H1 (cell line): ENCODE measurements around the gene ZNF746. TPM values are rescaled to one million over a fixed set of nuclear protein-coding genes. Genes with fewer than 3 reads are reported as not detected.

ENCODE experiments used
- CTCF ChIA-PET: fragments of 300-600 bp; sonication (Branson Sonifier 250); formaldehyde crosslinking; loops from one replicate; lab custom pipeline; 2021; ENCODE audit not compliant: partially characterized antibody; lab: Charles Lee
- POLR2A ChIA-PET: fragments of 300-600 bp; sonication (Branson Sonifier 250); formaldehyde crosslinking; loops from one replicate; lab custom pipeline; 2021; ENCODE audit warnings: inconsistent platforms; ENCODE audit not compliant: partially characterized antibody; lab: Charles Lee
- DNase-seq, 2 experiments: peaks; one replicate each; pipeline versions ENCODE4 v3.0.0 to v3.0.0-alpha.2; 2010 to 2022; ENCODE audit warnings: low spot score in 2 of 2, low read depth in 1 of 2, mixed read lengths in 1 of 2
- FAIRE-seq: peaks from 2 replicates; lab custom pipeline; 2011; peaks lifted over from hg19 to GRCh38; lab: Jason Lieb, UNC
- H2AFZ ChIP-seq: 2 replicates; pipeline ENCODE4 v1.8.1; 2012; ENCODE audit warnings: low read length, inconsistent platforms
- H2AK5ac ChIP-seq: 2 replicates; pipeline ENCODE4 v1.6.1; 2013; ENCODE audit warnings: low read depth, low read length
- H2BK120ac ChIP-seq: replicated peaks from 2 replicates; pipeline ENCODE3; 2013; ENCODE audit warnings: low read depth, low read length, inconsistent platforms
- H2BK12ac ChIP-seq: 2 replicates; pipeline ENCODE4 v1.6.1; 2013; ENCODE audit warnings: low read depth, low read length
- H2BK15ac ChIP-seq: 2 replicates; pipeline ENCODE4 v1.6.1; 2013; ENCODE audit warnings: low read length
- H2BK20ac ChIP-seq: 2 replicates; pipeline ENCODE4 v1.6.1; 2013; ENCODE audit warnings: low read length
- H2BK5ac ChIP-seq: 2 replicates; pipeline ENCODE4 v1.6.1; 2013; ENCODE audit warnings: low read depth, low read length
- H3K14ac ChIP-seq: 2 replicates; pipeline ENCODE4 v1.6.1; 2013; ENCODE audit warnings: inconsistent platforms; ENCODE audit not compliant: insufficient read length
- H3K18ac ChIP-seq: 2 replicates; pipeline ENCODE4 v1.6.1; 2013; ENCODE audit warnings: low read length; ENCODE audit errors: extremely low read depth
- H3K23ac ChIP-seq: 2 replicates; pipeline ENCODE4 v1.6.1; 2013; ENCODE audit warnings: inconsistent platforms; ENCODE audit not compliant: insufficient read length
- H3K23me2 ChIP-seq: 2 replicates; pipeline ENCODE4 v1.6.1; 2013; ENCODE audit warnings: low read depth, low read length
- H3K27ac ChIP-seq: 2 replicates; pipeline ENCODE4 v1.6.1; 2011; ENCODE audit warnings: low read depth, low read length, inconsistent platforms
- H3K27me3 ChIP-seq, 4 experiments: replicated peaks in 1 of 4; 1 replicate in 1 of 4; 2 replicates in 3 of 4; pipeline versions ENCODE4 v1.6.1 to v1.8.1; 2011 to 2013; ENCODE audit warnings: low read length in 3 of 4, mild to moderate bottlenecking in 3 of 4, inconsistent platforms in 2 of 4, mixed read lengths in 2 of 4, moderate library complexity in 1 of 4; ENCODE audit not compliant: control insufficient read depth in 3 of 4, insufficient read depth in 3 of 4; ENCODE audit errors: extremely low read depth in 1 of 4
- H3K36me3 ChIP-seq, 4 experiments: 2 replicates each; pipeline versions ENCODE4 v1.6.1 to v1.8.1; 2011 to 2013; ENCODE audit warnings: mild to moderate bottlenecking in 4 of 4, low read length in 3 of 4, moderate library complexity in 2 of 4, control low read depth in 1 of 4, inconsistent platforms in 1 of 4; ENCODE audit not compliant: insufficient read depth in 4 of 4, control insufficient read depth in 2 of 4
- H3K4ac ChIP-seq: replicated peaks from 2 replicates; pipeline ENCODE3; 2013; ENCODE audit warnings: low read length, low read depth, mixed read lengths, inconsistent platforms; ENCODE audit not compliant: insufficient read length
- H3K4me1 ChIP-seq, 4 experiments: replicated peaks in 1 of 4; 1 replicate in 1 of 4; 2 replicates in 3 of 4; pipeline versions ENCODE4 v1.6.1 to v1.8.1; 2011 to 2013; ENCODE audit warnings: low read length in 3 of 4, inconsistent platforms in 2 of 4, mixed read lengths in 1 of 4; ENCODE audit not compliant: insufficient read depth in 4 of 4, control insufficient read depth in 3 of 4
- H3K4me2 ChIP-seq, 2 experiments: 2 replicates each; pipeline versions ENCODE4 v1.6.1 to v1.8.1; 2011 to 2013; ENCODE audit warnings: low read depth in 2 of 2, low read length in 2 of 2, control low read depth in 1 of 2, inconsistent platforms in 1 of 2, mild to moderate bottlenecking in 1 of 2; ENCODE audit not compliant: insufficient read depth in 1 of 2
- H3K4me3 ChIP-seq, 4 experiments: fragments of 200-600, 300-600 bp in 1 of 4; sonication (generic), shearing (Covaris generic), sonication (Bioruptor Twin) in 1 of 4; 2 replicates each; pipeline versions ENCODE4 v1.5.1 to v1.8.1; 2011 to 2016; ENCODE audit warnings: low read length in 4 of 4, low read depth in 3 of 4, control low read depth in 2 of 4, inconsistent platforms in 2 of 4, mild to moderate bottlenecking in 2 of 4, mixed read lengths in 1 of 4, moderate library complexity in 1 of 4; ENCODE audit not compliant: insufficient read depth in 2 of 4; ENCODE audit errors: extremely low read depth in 1 of 4
- H3K56ac ChIP-seq: replicated peaks from 2 replicates; pipeline ENCODE3; 2013; ENCODE audit warnings: low read depth, mild to moderate bottlenecking, mixed read lengths, low read length, inconsistent platforms; ENCODE audit not compliant: insufficient read length
- H3K79me1 ChIP-seq: 2 replicates; pipeline ENCODE4 v1.6.1; 2013; ENCODE audit warnings: low read depth, low read length, control low read depth
- H3K79me2 ChIP-seq, 2 experiments: 2 replicates each; pipeline versions ENCODE4 v1.6.1 to v1.8.1; 2012 to 2013; ENCODE audit warnings: low read length in 2 of 2, mild to moderate bottlenecking in 2 of 2, inconsistent platforms in 1 of 2; ENCODE audit not compliant: insufficient read depth in 2 of 2, control insufficient read depth in 1 of 2
- H3K9ac ChIP-seq, 4 experiments: replicated peaks in 1 of 4; 1 replicate in 1 of 4; 2 replicates in 3 of 4; pipeline versions ENCODE4 v1.6.1 to v1.8.1; 2011 to 2013; ENCODE audit warnings: low read depth in 3 of 4, low read length in 3 of 4, control low read depth in 2 of 4, mild to moderate bottlenecking in 2 of 4, moderate library complexity in 2 of 4, inconsistent platforms in 1 of 4; ENCODE audit errors: extremely low read depth in 1 of 4
- H3K9me3 ChIP-seq, 2 experiments: 2 replicates each; pipeline versions ENCODE4 v1.6.1 to v1.8.1; 2012 to 2013; ENCODE audit warnings: mild to moderate bottlenecking in 2 of 2, moderate library complexity in 2 of 2, control low read depth in 1 of 2, inconsistent platforms in 1 of 2, low read depth in 1 of 2, low read length in 1 of 2, mixed read lengths in 1 of 2; ENCODE audit not compliant: insufficient read depth in 2 of 2
- H4K20me1 ChIP-seq, 2 experiments: replicated peaks in 1 of 2; 2 replicates each; pipeline versions ENCODE3 to v1.8.1; 2011 to 2013; ENCODE audit warnings: inconsistent platforms in 2 of 2, low read length in 2 of 2, mild to moderate bottlenecking in 1 of 2; ENCODE audit not compliant: insufficient read depth in 2 of 2, control insufficient read depth in 1 of 2
- H4K5ac ChIP-seq: 2 replicates; pipeline ENCODE4 v1.6.1; 2013; ENCODE audit warnings: low read length, low read depth, mixed read lengths, inconsistent platforms; ENCODE audit not compliant: insufficient read length
- H4K8ac ChIP-seq: 2 replicates; pipeline ENCODE4 v1.8.0; 2013; ENCODE audit warnings: mild to moderate bottlenecking, moderate library complexity, low read length, inconsistent platforms; ENCODE audit not compliant: insufficient read depth; ENCODE audit errors: extremely low read depth
- H4K91ac ChIP-seq: replicated peaks from 2 replicates; pipeline ENCODE3; 2013; ENCODE audit warnings: low read length, mixed read lengths, inconsistent platforms; ENCODE audit not compliant: insufficient read length
- JUND ChIP-seq: IDR thresholded peaks from 2 replicates; pipeline ENCODE4 v1.6.1; 2011; ENCODE audit warnings: mild to moderate bottlenecking, improper control_type of control experiment, low read length
- WGBS, 2 experiments: shearing (Covaris generic) in 1 of 2; methylation state at CpG; one replicate each; pipeline versions ENCODE4 v1.1.6 to v1.1.7; 2013 to 2015; ENCODE audit warnings: low lambda C conversion rate in 2 of 2, mixed read lengths in 2 of 2, inconsistent platforms in 1 of 2, low coverage in 1 of 2, missing lambda C conversion rate in 1 of 2; ENCODE audit not compliant: insufficient replicate concordance in 2 of 2, insufficient coverage in 1 of 2, insufficient read length in 1 of 2; ENCODE audit errors: extremely low coverage in 1 of 2, missing lambda C conversion rate in 1 of 2; 5-methylcytosine and 5-hydroxymethylcytosine counted together
- polyA plus RNA-seq, 7 experiments: library from polyadenylated mRNA; depleted of rRNA in 3 of 7; stranded (reverse) in 5 of 7; unstranded in 2 of 7; fragments of >200 nt in 5 of 7; fragments of 200-250 nt in 2 of 7; gene quantifications; 1 replicate in 5 of 7; 2 replicates in 1 of 7; 4 replicates in 1 of 7; pipeline versions ENCODE4 v1.2.1 to v1.2.3, GENCODE V29; 2011 to 2013; ENCODE audit warnings: missing spikeins in 2 of 7, mixed read lengths in 2 of 7
- total RNA-seq: library from RNA; stranded (reverse); fragmentation: NEBNext Ultra II Directional; extraction: Animal tissue kit (Norgen Biotek cat#: 25700); gene quantifications from 2 replicates; pipeline ENCODE4 v1.2.1, GENCODE V29; 2021

Gene ZNF746
- total and polyA plus RNA-seq, 2 of the 8 experiments (the other 6 are each of a cell fraction or from before 2014, with no cell fraction given), result 7.5 to 15.6 TPM

- no peak overlapping the region for H4K91ac ChIP-seq
- no peak overlapping the region for H3K18ac ChIP-seq
- CTCF ChIA-PET, result no interaction called here
- H4K5ac ChIP-seq, result no peak overlapping the region
- no peak for FAIRE-seq
- no peaks in the 10 kb centered on the region for H3K23me2 ChIP-seq
- H2AK5ac ChIP-seq, result no peak overlapping the region
- no peaks in the 10 kb centered on the region for H3K79me1 ChIP-seq
- H3K4ac ChIP-seq, result no peak overlapping the region
- no peak overlapping the region for H2BK5ac ChIP-seq
- H2BK12ac ChIP-seq, result no peak overlapping the region
- no peak overlapping the region for H2AFZ ChIP-seq
- no peaks in the 10 kb centered on the region for H3K27me3 ChIP-seq
- H4K20me1 ChIP-seq, result peaks cover 0 to 2% of the 10 kb centered on the region in 2 experiments
- H3K79me2 ChIP-seq, result no peaks in the 10 kb centered on the region
- no peak overlapping the region for H2BK20ac ChIP-seq
- H3K56ac ChIP-seq, result no peak overlapping the region
- H3K4me1 ChIP-seq, result no peaks in the 10 kb centered on the region
- 83% methylated on average over 6 of the region's 6 CpGs; no CpG with 5 or more reads in 1 of the 2 experiments for WGBS, 2 experiments
- peaks cover 2 to 15% (median 9%) of the 10 kb centered on the region in 4 experiments; a peak in 7 of 8 replicates for H3K36me3 ChIP-seq
- no peaks in the 10 kb centered on the region for H3K9me3 ChIP-seq
- no peak overlapping the region for H2BK120ac ChIP-seq
- H3K14ac ChIP-seq, result no peak overlapping the region
- H3K27ac ChIP-seq, result no peak overlapping the region
- H3K4me3 ChIP-seq, result no peak overlapping the region
- H3K9ac ChIP-seq, result no peak overlapping the region
- no peak overlapping the region for H3K4me2 ChIP-seq
- POLR2A ChIA-PET, result no interaction called here
- no peak overlapping the region for H3K23ac ChIP-seq
- no peak overlapping the region for H2BK15ac ChIP-seq
- H4K8ac ChIP-seq, result no peak overlapping the region
- no peak for DNase-seq
- TF ChIP-seq JUND, result no peak
Observed at GRCh38 chr7:149471289-149471953, 26.2 kb downstream of the ZNF746 start.
